NB4 (cell line): ENCODE results near the gene KCNG2.

Source experiments
- CTCF ChIP-seq: IDR thresholded peaks from one replicate; pipeline ENCODE4 v1.5.1; 2012; ENCODE audit warnings: low read depth, low read length
- MAX ChIP-seq: IDR thresholded peaks from 2 replicates; pipeline ENCODE4 v1.6.1; 2011; ENCODE audit warnings: low read depth, low read length
- MYC ChIP-seq: IDR thresholded peaks from 2 replicates; pipeline ENCODE4 v1.6.1; 2011; ENCODE audit warnings: low read depth, low read length
- POLR2A ChIP-seq: IDR thresholded peaks from 2 replicates; pipeline ENCODE4 v1.6.1; 2011; ENCODE audit warnings: mild to moderate bottlenecking; ENCODE audit not compliant: insufficient read length; ENCODE audit errors: extremely low read depth

GRCh38 chr18:79873449-79874110 lies 75.8 kb downstream of the KCNG2 start:
- TF ChIP-seq POLR2A, result no peak
- TF ChIP-seq CTCF, result no peak
- TF ChIP-seq MAX, result no peak
- no peak for TF ChIP-seq MYC
